SK-N-SH treated with all-trans-retinoic acid at 6 μM for 48 hours (cell line): ENCODE data around the gene TRIM58.

Experiments
- BACH2 ChIP-seq: fragments of 250-450 bp; sonication (Bioruptor Pico); IDR thresholded peaks from 2 replicates; pipeline ENCODE4 v1.9.0; 2021; ENCODE audit warnings: mild to moderate bottlenecking, borderline replicate concordance
- ISL1 ChIP-seq: fragments of 250-450 bp; sonication (Bioruptor Pico); IDR thresholded peaks from 2 replicates; pipeline ENCODE4 v2.1.2; 2022; ENCODE audit warnings: mild to moderate bottlenecking, moderate library complexity
- PPARA ChIP-seq: fragments of 250-450 bp; sonication (Bioruptor Pico); IDR thresholded peaks from 2 replicates; pipeline ENCODE4 v1.5.0; 2020; ENCODE audit warnings: mild to moderate bottlenecking, borderline replicate concordance
- SNAI2 ChIP-seq: fragments of 250-450 bp; sonication (Bioruptor Pico); IDR thresholded peaks from 2 replicates; pipeline ENCODE4 v1.5.0; 2020; ENCODE audit warnings: mild to moderate bottlenecking, moderate library complexity
- TCF4 ChIP-seq: fragments of 250-450 bp; sonication (Bioruptor Pico); IDR thresholded peaks from 2 replicates; pipeline ENCODE4 v1.8.0; 2021; ENCODE audit warnings: mild to moderate bottlenecking, moderate library complexity, borderline replicate concordance
- ZFP3 ChIP-seq: fragments of 250-450 bp; sonication (Bioruptor Pico); IDR thresholded peaks from 2 replicates; pipeline ENCODE4 v1.5.0; 2020; ENCODE audit warnings: mild to moderate bottlenecking, moderate library complexity
- ZFP30 ChIP-seq: fragments of 450-650 bp; formaldehyde crosslinking; IDR thresholded peaks from 2 replicates; pipeline ENCODE4 v1.5.0; 2022; ENCODE audit warnings: mild to moderate bottlenecking, moderate library complexity
- ZNF565 ChIP-seq: fragments of 450-650 bp; formaldehyde crosslinking; conservative IDR thresholded peaks from 2 replicates; pipeline ENCODE4 v1.5.0; 2020; ENCODE audit warnings: low read depth, mild to moderate bottlenecking, moderate library complexity
- ZNF8 ChIP-seq: fragments of 450-650 bp; formaldehyde crosslinking; IDR thresholded peaks from 2 replicates; pipeline ENCODE4 v1.5.0; 2020; ENCODE audit warnings: mild to moderate bottlenecking, moderate library complexity
- TF ChIP-seq, protein P1 (sequence below): fragments of 250-450 bp; sonication (Bioruptor Pico); IDR thresholded peaks from 2 replicates; pipeline ENCODE4 v1.5.1; 2021; ENCODE audit warnings: mild to moderate bottlenecking, moderate library complexity
- TF ChIP-seq, protein P2 (sequence below): fragments of 250-450 bp; sonication (Bioruptor Pico); IDR thresholded peaks from 2 replicates; pipeline ENCODE4 v1.5.1; 2020; ENCODE audit warnings: low read depth, mild to moderate bottlenecking, moderate library complexity
- TF ChIP-seq, protein P3 (sequence below): fragments of 250-450 bp; sonication (Bioruptor Pico); IDR thresholded peaks from 2 replicates; pipeline ENCODE4 v1.8.0; 2020; ENCODE audit warnings: mild to moderate bottlenecking, moderate library complexity, borderline replicate concordance

DNA sequence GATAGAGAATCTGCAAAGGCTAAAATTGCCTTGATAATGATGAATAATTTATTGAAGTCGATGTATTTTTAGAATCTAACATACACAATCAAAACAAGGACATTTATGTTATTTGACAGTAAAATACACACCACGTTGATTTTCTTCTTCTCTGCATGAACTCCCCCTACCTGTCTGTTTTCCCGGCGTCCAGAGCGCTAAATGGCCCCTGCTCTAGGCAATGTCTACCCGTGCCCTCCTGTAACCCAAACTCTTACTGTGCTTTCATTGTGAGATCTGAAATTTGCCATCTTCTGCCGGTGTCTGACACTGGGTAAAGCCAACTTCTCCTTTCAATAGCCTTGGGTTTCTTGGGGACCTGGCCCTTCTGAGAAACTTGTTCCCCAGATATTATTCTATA lies 8.6 kb upstream of the TRIM58 start:
- TF ChIP-seq ZFP30 (CRISPR knock-in tag) = no peak
- TF ChIP-seq TCF4 (CRISPR knock-in tag) = no peak
- no peak for TF ChIP-seq ISL1 (CRISPR knock-in tag)
- TF ChIP-seq BACH2 = no peak
- TF ChIP-seq, protein P1, sequence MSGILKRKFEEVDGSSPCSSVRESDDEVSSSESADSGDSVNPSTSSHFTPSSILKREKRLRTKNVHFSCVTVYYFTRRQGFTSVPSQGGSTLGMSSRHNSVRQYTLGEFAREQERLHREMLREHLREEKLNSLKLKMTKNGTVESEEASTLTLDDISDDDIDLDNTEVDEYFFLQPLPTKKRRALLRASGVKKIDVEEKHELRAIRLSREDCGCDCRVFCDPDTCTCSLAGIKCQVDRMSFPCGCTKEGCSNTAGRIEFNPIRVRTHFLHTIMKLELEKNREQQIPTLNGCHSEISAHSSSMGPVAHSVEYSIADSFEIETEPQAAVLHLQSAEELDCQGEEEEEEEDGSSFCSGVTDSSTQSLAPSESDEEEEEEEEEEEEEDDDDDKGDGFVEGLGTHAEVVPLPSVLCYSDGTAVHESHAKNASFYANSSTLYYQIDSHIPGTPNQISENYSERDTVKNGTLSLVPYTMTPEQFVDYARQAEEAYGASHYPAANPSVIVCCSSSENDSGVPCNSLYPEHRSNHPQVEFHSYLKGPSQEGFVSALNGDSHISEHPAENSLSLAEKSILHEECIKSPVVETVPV (CRISPR knock-in tag) = no peak
- TF ChIP-seq PPARA = no peak
- no peak for TF ChIP-seq ZNF8 (CRISPR knock-in tag)
- no peak for TF ChIP-seq SNAI2 (CRISPR knock-in tag)
- TF ChIP-seq, protein P2, sequence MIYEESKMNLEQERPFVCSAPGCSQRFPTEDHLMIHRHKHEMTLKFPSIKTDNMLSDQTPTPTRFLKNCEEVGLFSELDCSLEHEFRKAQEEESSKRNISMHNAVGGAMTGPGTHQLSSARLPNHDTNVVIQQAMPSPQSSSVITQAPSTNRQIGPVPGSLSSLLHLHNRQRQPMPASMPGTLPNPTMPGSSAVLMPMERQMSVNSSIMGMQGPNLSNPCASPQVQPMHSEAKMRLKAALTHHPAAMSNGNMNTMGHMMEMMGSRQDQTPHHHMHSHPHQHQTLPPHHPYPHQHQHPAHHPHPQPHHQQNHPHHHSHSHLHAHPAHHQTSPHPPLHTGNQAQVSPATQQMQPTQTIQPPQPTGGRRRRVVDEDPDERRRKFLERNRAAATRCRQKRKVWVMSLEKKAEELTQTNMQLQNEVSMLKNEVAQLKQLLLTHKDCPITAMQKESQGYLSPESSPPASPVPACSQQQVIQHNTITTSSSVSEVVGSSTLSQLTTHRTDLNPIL (CRISPR knock-in tag) = no peak
- TF ChIP-seq ZFP3 (CRISPR knock-in tag) = no peak
- TF ChIP-seq, protein P3, sequence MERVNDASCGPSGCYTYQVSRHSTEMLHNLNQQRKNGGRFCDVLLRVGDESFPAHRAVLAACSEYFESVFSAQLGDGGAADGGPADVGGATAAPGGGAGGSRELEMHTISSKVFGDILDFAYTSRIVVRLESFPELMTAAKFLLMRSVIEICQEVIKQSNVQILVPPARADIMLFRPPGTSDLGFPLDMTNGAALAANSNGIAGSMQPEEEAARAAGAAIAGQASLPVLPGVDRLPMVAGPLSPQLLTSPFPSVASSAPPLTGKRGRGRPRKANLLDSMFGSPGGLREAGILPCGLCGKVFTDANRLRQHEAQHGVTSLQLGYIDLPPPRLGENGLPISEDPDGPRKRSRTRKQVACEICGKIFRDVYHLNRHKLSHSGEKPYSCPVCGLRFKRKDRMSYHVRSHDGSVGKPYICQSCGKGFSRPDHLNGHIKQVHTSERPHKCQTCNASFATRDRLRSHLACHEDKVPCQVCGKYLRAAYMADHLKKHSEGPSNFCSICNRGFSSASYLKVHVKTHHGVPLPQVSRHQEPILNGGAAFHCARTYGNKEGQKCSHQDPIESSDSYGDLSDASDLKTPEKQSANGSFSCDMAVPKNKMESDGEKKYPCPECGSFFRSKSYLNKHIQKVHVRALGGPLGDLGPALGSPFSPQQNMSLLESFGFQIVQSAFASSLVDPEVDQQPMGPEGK (CRISPR knock-in tag) = no peak
- no peak for TF ChIP-seq ZNF565
